Epidermal melanocyte (primary cell): Measurements from ENCODE around the gene SLC9A1.
"Not testable (repeated sequence)": the region's sequence is repeated elsewhere in the genome, so short reads cannot be mapped to it uniquely, and the experiment has no call there.

Source experiments
- DNase-seq: peaks from one replicate; pipeline ENCODE4 v3.0.0; 2011; ENCODE audit warnings: low spot score; ENCODE audit not compliant: insufficient read length

SLC9A1 gene

GRCh38 chr1:27154991-27155781 is at the start of gene SLC9A1:
TSS of gene SLC9A1 (minus strand) at chr1:27155125. CDS start at chr1:27154334, 791 bp downstream.
- DNase-seq = peak; percentile 68

GRCh38 chr1:27203946-27204345 is 49.0 kb upstream of the SLC9A1 start:
- no peak for DNase-seq

GRCh38 chr1:27201295-27201694 is 46.4 kb upstream of the SLC9A1 start:
- no peak for DNase-seq

- DNase-seq = no peak
These were observed 38.3 kb upstream of the SLC9A1 start for GRCh38 chr1:27193194-27193593.

- no peak for DNase-seq
These were observed 37.2 kb upstream of the SLC9A1 start for GRCh38 chr1:27192039-27192529.

GRCh38 chr1:27184665-27185064 is 29.7 kb upstream of the SLC9A1 start:
- not testable (repeated sequence) for DNase-seq

- DNase-seq = no peak
These were observed 25.1 kb upstream of the SLC9A1 start for GRCh38 chr1:27179979-27180378.

GRCh38 chr1:27179379-27179778 is 24.5 kb upstream of the SLC9A1 start:
- DNase-seq = no peak

- DNase-seq = no peak
These were observed 22.0 kb upstream of the SLC9A1 start for GRCh38 chr1:27176954-27177353.

GRCh38 chr1:27176323-27176722 is 21.4 kb upstream of the SLC9A1 start:
- DNase-seq = no peak

GRCh38 chr1:27172992-27173391 is 18.1 kb upstream of the SLC9A1 start:
- not testable (repeated sequence) for DNase-seq

GRCh38 chr1:27166929-27167328 is 12.0 kb upstream of the SLC9A1 start:
- DNase-seq = no peak

GRCh38 chr1:27166351-27166802 is 11.5 kb upstream of the SLC9A1 start:
- DNase-seq = no peak

- DNase-seq = no peak
These were observed 8.2 kb upstream of the SLC9A1 start for GRCh38 chr1:27163093-27163492.

GRCh38 chr1:27162090-27162489 is 7.2 kb upstream of the SLC9A1 start:
- DNase-seq = no peak

- no peak for DNase-seq
These were observed 6.7 kb upstream of the SLC9A1 start for GRCh38 chr1:27161594-27161993.

- DNase-seq = no peak
These were observed 2.3 kb upstream of the SLC9A1 start for GRCh38 chr1:27157194-27157593.

GRCh38 chr1:27154469-27154990 is 395 bp downstream of the SLC9A1 start:
- DNase-seq = no peak

GRCh38 chr1:27153927-27154358 is 982 bp downstream of the SLC9A1 start:
- DNase-seq = no peak

- DNase-seq = no peak
These were observed 1.4 kb downstream of the SLC9A1 start for GRCh38 chr1:27153549-27153886.

GRCh38 chr1:27152829-27153548 is 1.9 kb downstream of the SLC9A1 start:
- DNase-seq = no peak
